HG02870 (cell line): ENCODE results near the gene FBXW8.

Experiments used
- ATAC-seq: cut with Tn5 transposase; IDR thresholded peaks from one replicate; pipeline ENCODE4 v1.9.1; 2021; ENCODE audit warnings: mild to moderate bottlenecking, moderate library complexity; ENCODE audit not compliant: unreplicated experiment

Gene FBXW8

DNA sequence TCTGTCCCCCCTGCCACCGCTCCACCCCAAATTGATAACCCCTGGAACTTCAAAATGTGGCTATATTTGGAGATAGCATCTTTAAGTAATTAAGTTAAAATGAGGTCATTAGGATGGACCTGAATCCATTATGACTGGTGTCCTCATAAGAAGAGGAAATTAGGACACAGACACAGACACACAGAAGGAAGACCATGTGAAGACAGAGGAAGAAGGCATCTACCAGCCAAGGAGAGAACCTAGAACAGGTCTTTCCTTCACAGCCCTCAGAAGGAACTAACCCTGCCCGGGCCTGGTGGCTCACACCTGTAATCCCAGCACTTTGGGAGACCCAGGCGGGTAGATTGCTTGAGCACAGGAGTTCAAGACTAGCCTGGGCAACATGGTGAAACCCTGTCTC lies 25.9 kb upstream of the FBXW8 start:
- no peak for ATAC-seq

DNA sequence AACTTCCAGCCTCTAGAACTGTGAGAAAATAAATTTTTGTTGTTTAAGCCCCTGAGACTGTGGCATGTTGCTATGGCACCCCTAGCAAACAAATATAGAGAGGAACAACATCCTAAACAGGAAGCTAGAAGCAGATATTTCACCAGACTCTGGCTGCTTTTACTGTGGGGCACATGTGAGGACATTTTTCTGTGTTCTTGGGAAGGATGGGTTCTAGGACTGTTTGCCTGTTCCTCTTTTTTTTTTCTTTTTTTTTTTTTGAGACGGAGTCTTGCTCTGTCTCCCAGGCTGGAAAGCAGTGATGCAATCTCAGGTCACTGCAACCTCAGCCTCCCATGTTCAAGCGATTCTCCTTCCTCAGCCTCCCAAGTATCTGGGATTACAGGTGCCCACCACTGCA lies 25.3 kb upstream of the FBXW8 start:
- no peak for ATAC-seq

DNA sequence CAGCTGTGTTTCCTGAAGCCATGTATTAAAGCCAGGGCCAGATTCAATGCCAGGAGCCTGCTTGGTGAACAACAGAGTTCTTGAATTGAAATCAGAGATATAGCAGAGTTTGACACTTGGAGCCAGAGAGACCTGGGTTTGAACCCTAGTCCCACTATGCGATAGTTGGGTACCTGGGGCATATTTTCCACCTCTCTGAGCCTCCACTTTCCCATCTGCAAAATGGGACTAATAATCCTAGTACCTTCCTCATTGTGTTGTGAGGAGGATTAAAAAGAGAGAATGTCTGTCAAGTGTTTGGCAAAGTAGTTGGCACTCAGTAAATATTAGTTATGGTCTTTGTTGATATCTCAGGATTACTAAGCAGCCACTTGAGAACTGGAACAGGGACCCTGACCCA lies 23.5 kb upstream of the FBXW8 start:
- no peak for ATAC-seq

DNA sequence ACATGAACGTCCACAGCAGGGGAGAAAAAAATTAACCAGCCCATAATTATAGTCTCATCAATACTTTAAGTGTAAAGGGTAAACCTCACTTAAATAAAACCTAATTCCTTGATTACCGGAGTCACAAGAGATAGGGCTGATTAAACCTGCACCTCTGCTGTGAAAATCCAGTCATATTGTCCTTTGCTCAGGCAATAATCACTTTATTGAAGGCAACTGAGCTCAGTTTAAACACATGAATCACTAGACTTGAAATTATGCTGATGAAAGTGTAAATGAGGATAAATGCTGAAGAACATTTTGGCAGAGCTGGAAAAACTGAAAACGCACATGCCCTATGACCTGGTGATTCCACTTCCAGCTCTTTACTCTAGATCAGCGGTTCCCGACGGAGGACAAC lies 22.9 kb upstream of the FBXW8 start:
- no peak for ATAC-seq

DNA sequence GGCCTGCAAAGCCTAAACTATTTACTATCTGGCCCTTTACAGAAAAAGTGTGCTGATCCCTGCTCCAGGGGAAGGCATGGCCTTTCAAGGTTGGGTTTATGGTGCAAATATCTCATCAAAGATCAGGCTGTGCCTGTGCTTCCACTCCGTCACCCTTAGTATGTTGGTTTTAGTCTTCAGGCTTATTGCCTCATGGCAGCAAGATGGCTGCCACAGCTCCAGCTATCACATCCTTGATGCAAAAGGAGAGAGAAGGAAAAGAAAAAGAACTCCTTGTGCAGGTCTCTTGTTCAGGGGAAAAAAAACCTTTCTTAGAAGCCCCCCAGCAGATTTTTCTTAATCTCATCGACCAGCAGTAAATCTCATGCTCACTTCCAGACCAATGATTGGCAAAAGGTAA lies 20.4 kb upstream of the FBXW8 start:
- no peak for ATAC-seq

DNA sequence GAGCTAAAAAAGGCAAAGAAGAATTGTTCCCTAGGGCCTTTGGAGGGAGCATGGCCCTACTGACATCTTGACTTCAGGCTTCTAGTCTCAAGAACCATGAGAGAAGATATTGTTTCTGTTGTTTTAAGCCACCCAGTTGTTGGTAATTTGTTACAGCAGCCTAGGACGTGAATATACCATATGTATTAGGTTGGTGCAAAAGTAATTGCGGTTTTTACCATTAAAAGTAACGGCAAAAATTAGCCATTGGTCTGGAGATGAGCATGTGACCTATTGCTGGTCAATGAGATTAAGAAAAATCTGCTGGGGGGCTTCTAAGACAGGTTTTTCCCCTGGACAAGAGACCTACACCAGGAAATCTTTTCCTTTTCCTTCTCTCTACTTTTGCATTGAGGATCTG lies 19.7 kb upstream of the FBXW8 start:
- no peak for ATAC-seq

DNA sequence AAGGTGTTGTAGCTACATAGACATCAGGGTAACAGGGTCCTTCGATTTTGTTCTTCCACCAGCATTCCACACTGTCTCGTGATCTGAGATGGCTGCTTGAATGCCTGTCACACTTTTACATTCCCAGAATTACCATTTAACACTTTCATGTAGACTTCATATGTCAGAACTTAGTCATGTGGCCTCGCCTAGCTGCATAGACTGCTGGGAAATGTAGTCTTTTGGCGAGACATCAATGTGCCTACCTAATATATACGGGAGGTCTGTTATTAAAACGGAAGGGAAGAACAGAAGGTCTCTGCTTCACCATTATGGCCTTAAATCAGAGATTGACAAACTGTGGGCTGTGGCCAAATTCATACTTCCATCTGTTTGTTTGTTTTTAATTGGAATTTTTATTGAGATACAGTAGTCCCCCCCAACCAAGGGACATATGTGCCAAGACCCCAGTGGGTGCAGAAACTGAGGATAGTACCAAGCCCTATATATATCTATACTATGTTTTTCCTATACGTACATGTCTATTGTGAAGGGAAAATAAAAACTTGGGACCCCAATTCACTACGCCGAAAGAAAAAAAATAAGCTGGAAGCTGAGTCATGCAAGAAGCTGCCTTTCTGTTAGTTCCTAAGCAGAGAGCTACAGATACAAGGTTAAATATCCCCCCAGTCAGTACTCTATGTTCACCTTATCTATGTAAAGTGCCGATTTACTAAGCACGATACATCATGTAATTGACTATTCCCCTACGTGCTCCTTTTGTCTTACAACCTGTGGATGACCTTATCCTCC lies 18.2 kb upstream of the FBXW8 start:
- ATAC-seq, result no peak

DNA sequence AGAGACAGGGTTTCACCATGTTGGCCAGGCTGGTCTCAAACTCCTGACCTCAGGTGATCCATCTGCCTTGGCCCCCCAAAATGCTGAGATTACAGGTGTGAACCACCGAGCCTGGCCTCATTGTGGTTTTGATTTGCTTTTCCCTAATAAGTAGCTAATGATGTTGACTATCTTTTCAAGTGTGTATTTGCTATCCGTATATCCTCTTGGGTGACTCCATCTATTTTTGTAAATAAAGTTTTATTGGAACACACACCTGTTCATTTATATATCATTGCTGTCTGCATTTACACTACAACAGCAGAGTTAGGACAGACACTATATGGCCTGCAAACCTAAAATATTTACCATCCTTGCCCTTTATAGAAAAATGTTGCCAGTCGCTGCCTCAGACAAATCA lies 15.8 kb upstream of the FBXW8 start:
- no peak for ATAC-seq

DNA sequence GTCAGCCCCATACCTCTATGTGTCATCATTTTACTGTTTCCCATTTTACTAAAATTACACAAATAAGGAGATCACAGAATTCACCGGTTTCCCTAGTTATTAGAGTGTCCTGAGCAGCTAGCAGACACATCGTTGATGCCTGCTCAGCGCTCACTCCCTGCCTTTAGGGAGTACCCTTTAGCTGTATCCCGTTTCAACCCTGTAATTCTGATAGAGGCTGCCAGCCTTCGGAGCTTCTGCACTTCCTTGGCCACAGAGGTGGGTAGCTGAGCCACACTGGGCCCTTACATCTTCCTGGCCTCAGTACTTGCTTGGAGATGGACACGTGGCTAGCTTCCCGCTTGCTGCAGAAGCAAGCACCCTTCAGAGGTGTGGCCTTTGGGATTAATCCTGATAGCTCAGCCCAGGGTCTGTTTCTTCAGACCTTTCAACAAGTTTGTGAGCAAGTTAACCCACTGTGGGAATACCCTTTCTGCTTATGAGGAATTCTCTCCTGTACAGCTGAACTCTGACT lies 14.3 kb upstream of the FBXW8 start:
- no peak for ATAC-seq

DNA sequence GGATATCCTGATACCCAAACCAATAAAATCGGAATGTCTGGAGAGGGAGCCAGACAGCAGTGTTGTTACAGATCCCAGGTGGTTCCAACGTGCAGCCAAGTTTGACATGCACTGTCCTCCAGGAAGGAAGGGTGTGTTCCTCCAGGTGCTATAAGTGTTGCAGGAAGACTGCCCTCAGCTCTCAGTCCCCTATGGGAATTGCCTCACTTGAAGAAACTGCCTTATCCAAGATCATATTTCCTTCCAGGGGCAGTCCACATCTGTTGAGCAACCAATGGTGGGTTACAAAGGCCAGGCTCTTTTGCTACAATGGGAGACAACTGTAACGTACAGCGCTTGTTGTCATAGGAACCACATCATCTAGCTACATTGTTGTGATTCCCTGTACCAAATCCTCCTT lies 13.3 kb upstream of the FBXW8 start:
- ATAC-seq, result no peak

DNA sequence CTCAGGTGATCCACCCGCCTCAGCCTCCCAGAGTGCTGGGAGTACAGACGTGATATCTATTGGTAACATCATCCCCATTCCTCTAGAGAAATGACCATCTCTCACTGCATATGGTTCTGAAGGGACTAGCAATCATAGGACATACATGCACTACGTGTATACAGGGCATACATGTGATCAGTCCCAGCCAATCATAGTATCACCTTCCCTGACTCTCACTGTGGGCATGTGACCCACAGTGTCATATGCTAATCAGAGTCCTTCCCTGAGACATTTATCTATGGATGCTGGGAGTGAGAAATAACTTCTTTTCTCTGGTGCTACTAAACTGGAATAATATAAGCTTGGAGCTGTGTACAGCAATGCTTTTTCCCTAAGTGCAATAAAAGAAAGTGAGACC lies 12.1 kb upstream of the FBXW8 start:
- no peak for ATAC-seq

DNA sequence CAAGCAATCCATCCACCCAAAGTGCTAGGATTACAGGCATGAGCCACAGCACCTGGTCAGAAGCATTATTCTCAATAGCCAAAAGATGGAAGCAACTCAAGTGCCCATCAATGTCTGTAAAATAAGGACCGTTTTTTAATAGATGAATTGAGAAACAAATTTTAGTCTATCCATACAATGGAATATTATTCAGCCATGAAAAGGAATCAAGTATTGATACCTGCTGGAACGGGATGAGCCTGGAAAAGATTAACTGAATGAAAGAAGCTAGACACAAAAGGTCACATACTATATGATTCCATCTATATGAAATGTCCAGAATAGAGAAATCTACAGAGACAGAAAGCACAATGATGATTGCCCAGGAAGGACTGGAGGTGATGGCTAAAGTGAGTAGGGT lies 9.1 kb upstream of the FBXW8 start:
- ATAC-seq, result no peak

DNA sequence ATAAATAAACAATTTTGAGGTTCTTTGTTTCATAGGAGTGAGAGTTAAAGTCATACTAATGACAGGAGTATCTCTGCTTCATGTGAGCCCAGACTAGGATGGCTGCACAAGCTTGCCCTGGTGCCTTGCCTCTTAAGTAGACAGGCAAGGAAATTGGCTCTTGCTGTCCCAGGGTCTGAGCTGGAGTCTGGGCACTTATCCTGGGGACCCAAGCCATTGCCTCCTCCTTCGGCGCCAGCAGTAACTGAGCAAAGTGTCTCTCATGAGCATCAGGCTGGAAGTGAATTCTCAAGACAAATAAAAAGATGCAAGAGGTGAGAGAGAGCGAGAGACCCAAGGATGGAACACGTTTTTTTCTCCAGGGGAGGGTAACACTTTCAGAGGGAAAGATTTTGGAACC lies 6.9 kb upstream of the FBXW8 start:
- no peak for ATAC-seq

DNA sequence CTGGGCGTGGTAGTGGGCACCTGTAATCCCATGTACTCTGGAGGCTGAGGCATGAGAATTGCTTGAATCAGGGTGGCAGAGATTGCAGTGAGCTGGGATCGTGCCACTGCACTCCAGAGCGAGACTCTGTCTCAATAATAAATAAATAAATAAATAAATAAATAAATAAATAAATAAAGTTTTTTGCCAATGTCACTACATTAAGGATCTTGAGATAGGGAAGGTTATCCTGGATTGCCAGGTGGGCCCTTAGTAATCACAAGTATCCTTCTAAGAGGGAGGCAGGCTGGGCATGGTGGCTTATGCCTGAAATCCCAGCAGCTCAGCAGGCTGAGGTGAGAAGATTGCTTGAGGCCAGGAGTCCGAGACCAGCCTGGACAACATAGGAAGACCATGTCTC lies 4.5 kb upstream of the FBXW8 start:
- ATAC-seq, result no peak

DNA sequence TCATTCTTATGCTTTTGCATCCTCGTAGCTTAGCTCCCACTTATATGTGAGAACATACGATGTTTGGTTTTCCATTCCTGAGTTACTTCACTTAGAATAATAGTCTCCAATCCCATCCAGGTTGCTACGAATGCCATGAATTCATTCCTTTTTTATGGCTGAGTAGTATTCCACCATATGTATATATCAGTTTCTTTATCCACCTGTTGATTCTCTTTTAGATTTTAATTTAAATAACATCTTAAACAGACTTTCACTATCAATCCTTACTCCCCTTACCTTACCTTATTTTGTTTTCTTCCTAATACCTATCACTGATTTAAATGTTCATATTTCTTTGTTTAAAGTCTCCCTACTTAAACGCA lies 488 bp upstream of the FBXW8 start:
- ATAC-seq, result no peak

DNA sequence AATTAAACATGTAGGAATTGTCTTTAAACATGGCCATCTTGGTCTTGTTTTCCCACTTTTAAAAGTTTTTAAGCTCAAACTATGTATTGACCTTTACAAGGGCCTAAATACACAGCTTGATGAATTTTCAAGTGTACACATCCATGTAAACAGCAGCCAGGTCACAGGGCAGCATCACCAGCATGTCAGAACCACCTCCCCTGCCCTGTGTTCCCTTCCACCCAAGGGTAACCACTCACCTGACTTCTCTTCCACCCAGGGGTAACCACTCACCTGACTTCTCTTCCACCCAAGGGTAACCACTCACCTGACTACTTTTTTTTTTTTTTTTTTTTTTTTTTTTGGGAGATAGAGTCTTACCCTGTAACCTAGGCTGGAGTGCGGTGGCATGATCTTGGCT lies 4.6 kb downstream of the FBXW8 start:
- no peak for ATAC-seq

DNA sequence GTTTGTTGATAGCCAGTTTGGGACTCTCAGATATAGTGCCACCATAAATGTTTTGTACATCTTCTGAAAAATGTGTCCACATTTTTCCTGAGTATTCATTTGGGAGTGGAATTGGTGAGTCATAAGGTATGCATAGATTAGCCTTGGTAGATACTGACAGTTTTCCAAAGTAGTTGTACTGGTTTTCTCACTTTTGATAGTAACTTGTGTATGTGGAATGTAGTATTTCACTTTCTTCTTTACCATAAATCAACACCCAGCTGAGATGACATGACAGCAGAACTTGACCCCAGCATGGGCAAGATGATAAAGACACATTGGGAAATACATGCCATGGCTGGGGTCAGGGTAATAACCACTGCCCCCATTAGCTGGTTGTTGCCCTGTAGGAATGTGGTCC lies 5.4 kb downstream of the FBXW8 start:
- ATAC-seq, result no peak

DNA sequence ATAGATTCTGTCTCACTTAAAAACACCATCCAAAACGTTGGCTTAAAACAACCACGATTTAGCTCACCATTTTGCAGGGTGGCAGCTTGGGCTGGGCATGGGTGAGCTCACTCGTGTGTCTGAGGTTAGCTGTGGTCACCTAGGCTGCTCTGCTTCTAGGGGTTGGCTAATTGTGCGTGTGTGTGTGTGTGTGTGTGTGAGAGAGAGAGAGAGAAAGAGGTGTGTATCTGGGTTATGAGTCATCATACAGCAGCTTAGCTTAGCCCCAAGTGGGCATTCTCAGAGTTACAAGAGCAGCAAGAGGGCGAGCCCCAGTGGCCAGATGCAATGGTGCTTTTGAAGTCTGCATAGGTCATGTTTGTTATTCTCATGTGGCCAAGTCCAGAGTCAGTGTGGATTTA lies 6.0 kb downstream of the FBXW8 start:
- peak; percentile 92 for ATAC-seq

DNA sequence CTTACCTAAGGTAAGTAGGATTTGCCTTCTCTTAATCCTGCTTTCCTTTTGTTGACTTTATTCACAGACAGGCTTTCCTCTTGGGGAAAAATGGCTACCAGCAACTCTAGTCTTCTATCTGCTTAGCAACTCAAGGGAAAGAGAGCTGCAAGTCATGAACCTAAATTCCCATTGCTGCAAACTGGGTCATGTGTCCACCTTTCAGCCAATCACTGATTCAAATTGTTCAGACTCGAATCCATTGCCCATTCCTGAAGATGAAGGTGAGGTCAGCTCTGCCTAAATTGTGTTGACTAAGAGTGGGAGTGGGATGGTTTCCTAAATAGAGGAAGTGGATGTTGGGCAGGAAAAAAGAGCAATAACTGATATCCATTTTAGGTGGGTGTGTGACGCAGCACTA lies 7.7 kb downstream of the FBXW8 start:
- no peak for ATAC-seq

DNA sequence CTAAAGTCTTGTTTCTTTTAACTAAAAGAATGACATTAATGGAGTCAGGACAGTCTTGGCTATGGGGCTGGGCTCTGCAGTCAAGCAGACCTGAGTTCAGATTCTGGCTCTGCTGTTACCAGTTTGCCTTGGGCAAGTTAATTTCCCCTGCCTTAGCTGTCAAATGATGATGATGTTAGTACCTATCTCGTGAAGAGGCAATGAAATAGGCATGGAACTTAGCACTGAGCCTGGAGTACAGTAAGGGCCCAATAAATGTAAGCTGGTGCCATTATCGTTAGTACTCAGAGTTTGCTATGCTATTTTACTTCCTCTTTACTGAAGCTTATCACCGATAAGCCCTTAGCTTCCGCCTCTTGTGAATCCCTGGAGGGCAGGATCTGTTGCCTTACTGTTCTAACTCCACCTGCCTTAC lies 8.5 kb downstream of the FBXW8 start:
- ATAC-seq, result no peak

DNA sequence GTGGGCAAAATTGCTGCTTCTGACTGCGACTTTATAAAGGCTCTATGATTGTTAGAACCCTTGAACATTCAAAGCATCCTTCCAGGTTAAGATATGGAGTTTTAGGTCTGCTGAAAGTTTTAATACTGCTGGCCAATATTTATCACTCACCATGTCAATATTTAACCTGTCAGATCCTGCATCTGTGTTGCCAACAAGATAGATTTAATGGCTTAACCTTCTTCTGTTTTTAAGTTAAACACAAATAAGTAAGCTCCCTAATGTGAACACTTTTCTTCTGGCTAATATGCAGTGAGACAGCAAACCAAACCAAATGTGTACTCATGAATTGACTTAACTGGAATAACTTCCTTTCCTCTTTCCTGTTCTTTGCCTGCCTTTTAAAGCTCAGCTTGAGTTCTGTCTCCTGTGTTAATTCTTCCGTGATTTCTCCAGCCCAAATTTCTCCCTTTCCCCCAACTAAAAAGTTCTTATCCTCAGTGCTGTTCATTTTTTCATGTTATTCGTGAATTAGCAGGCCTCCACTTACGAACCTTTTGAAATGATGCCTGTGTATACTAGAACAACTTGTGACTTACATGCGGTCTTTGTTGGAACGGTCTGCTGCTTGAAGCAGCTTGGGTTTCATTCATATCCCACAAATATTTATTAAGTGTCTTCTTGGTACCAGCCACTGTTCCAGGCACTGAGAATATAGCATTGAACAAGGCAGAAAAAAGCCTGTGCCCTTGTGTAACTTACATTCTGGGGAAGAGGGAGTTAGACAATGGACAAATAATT lies 9.1 kb downstream of the FBXW8 start:
- ATAC-seq, result no peak

DNA sequence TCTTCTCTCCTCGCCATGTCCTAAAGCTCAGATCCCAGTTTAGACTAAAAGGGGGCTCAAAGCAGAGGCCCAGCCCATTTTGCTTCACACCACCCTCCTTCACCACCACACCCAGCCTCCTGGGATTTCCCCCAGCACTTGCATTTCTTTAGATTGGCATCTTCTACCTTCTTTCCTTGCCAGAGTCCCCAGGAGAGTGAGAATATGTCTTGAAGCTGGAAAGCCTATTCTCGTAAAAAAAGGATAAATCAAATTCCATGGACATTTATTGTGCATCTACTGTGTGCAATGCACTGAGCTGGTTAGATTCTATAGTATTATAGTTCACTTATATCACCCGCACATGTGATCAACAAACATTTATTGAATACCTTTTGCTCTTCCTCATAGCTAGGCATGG lies 10.2 kb downstream of the FBXW8 start:
- no peak for ATAC-seq
